ENCODE measurements around the gene TPCN1. TPM values are rescaled to one million over a fixed set of nuclear protein-coding genes. Genes with fewer than 3 reads are reported as not detected.

The TPCN1 gene
- total RNA-seq, 1 experiment from 2014 or later: 13.5 TPM

DNA sequence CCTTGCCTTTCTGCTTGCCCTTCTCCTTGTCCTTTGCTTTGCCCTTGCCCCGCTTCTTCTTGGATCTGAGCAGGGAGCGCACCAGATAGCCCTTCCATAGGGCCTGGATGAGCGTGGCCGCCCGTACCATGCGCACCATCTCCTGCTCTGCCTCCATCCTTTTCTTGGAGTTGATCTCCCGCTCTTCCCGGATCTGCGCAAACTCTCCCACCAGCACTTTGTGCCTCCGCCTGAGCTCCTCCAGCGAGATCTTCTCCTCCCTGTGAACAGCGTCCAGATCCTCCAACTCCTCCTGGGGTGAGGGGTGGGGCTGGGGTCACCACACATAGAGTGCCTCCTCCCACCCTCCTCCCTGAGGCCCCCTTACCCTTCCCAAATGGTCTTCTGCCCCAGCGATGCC, 25.7 kb upstream of the TPCN1 start:
- no peaks in the 10 kb centered on the region for H3K9me3 ChIP-seq (ENCODE audit: control insufficient read depth, low read depth, low read length)
- no peaks in the 10 kb centered on the region for H3K9me3 Mint-ChIP-seq
- H4K5ac ChIP-seq (ENCODE audit: insufficient read length, low read depth, low read length): no peak overlapping the region
- no peak overlapping the region for H2AK5ac ChIP-seq (ENCODE audit: insufficient read length, low read length)
- H3T11ph ChIP-seq (ENCODE audit: low read length): no peak overlapping the region
- H3K14ac ChIP-seq (ENCODE audit: insufficient read depth, low read length): no peak overlapping the region
- H4K91ac ChIP-seq (ENCODE audit: insufficient read length, low read depth, low read length): no peak overlapping the region
- no peak overlapping the region for H3K4ac ChIP-seq (ENCODE audit: low read depth, low read length)
- peaks cover 8 to 26% (median 25%) of the 10 kb centered on the region in 3 experiments; a peak in 5 of 7 replicates for H3K36me3 Mint-ChIP-seq (ENCODE audit: insufficient read depth in 1 of 3, low read depth in 3 of 3)
- no peak overlapping the region for H2BK5ac ChIP-seq (ENCODE audit: insufficient read length, low read length)
- H3K27me3 ChIP-seq (ENCODE audit: insufficient read depth, low read length): no peaks in the 10 kb centered on the region
- no peaks in the 10 kb centered on the region for H3K4me1 ChIP-seq (ENCODE audit: insufficient read depth, low read length)
- H2BK12ac ChIP-seq (ENCODE audit: insufficient read length, low read depth, low read length): no peak overlapping the region
- H3K23me2 ChIP-seq (ENCODE audit: insufficient read length, low read depth, low read length, poor library complexity, severe bottlenecking): no peaks in the 10 kb centered on the region
- DNase-seq: no peak
- H3K23ac ChIP-seq (ENCODE audit: insufficient read length, low read depth, low read length): no peak overlapping the region
- no peaks in the 10 kb centered on the region for H3K79me2 ChIP-seq (ENCODE audit: insufficient read depth, low read length)
- H3K27ac Mint-ChIP-seq: peak overlapping the region in 2 of 3 experiments; percentile 14 to 63; a peak in 3 of 7 replicates
- H2BK120ac ChIP-seq (ENCODE audit: low read depth, low read length, poor library complexity, severe bottlenecking): no peak overlapping the region
- no peak overlapping the region for H2BK20ac ChIP-seq (ENCODE audit: low read depth, low read length, poor library complexity, severe bottlenecking)
- H2BK15ac ChIP-seq (ENCODE audit: low read depth, low read length): no peak overlapping the region
- no peaks in the 10 kb centered on the region for H3K79me1 ChIP-seq (ENCODE audit: insufficient read depth, low read depth, low read length, poor library complexity, severe bottlenecking)
- H3K27ac ChIP-seq (ENCODE audit: insufficient read length, low read depth, low read length): no peak overlapping the region
- H3K9ac ChIP-seq (ENCODE audit: extremely low read depth, insufficient read length, low read length): no peak overlapping the region
- WGBS (ENCODE audit: extremely low coverage, insufficient read length, low lambda C conversion rate): no CpG with 5 or more reads among the region's 13 CpGs
- H3K56ac ChIP-seq (ENCODE audit: insufficient read length, low read depth, low read length): no peak overlapping the region
- no peak overlapping the region for H3K4me2 ChIP-seq (ENCODE audit: insufficient read depth, insufficient read length, low read length)
- H4K8ac ChIP-seq (replicated peaks; ENCODE audit: insufficient read length, low read depth, low read length): no peak overlapping the region
- no peaks in the 10 kb centered on the region for H4K20me1 ChIP-seq (ENCODE audit: control insufficient read depth, insufficient read depth, insufficient read length)
- H3K18ac ChIP-seq (ENCODE audit: insufficient read length, low read depth, low read length): no peak overlapping the region
- no peak overlapping the region for H2AFZ ChIP-seq (ENCODE audit: low read length)
- H3K4me3 Mint-ChIP-seq: no peak overlapping the region
- no peak for TF ChIP-seq CTCF (conservative IDR thresholded peaks at IDR 0.05)
- peaks cover 12 to 13% of the 10 kb centered on the region in 2 experiments; a peak in 3 of 4 replicates for H3K4me1 Mint-ChIP-seq
- H3K27me3 Mint-ChIP-seq (ENCODE audit: low read depth): no peaks in the 10 kb centered on the region

Data from H9 (cell line).